Measurements from ENCODE around the gene MAN1A1. TPM values are rescaled to one million over a fixed set of nuclear protein-coding genes. Genes with fewer than 3 reads are reported as not detected.

The MAN1A1 gene
- total RNA-seq, 1 donor from 2014 or later: 78.0 TPM

- Histone ChIP-seq H3K4me1 (peaks cover 23% of the 10 kb centered on the region), H3K4me3 (no peak overlapping the region), H3K36me3 (no peaks in the 10 kb centered on the region), H3K27me3 (ENCODE audit: low read depth) (no peaks in the 10 kb centered on the region), H3K27ac (no peak overlapping the region), H3K9me3 (no peaks in the 10 kb centered on the region)
- intact Hi-C loops (cut with DNase I): no loop called here
- ATAC-seq: no peak
- no peak for DNase-seq
- TF ChIP-seq CTCF (IDR thresholded peaks at IDR 0.05): no peak
Measured at GRCh38 chr6:119329794-119330180, 19.8 kb downstream of the MAN1A1 start.

GRCh38 chr6:119328892-119329793, 20.4 kb downstream of the MAN1A1 start:
- H3K4me3 ChIP-seq: no peak overlapping the region
- H3K36me3 ChIP-seq: no peaks in the 10 kb centered on the region
- H3K9me3 ChIP-seq: no peaks in the 10 kb centered on the region
- ATAC-seq (no peak), DNase-seq (no peak)
- peaks cover 17% of the 10 kb centered on the region for H3K4me1 ChIP-seq
- no peak for TF ChIP-seq CTCF (IDR thresholded peaks at IDR 0.05)
- intact Hi-C loops (cut with DNase I): no loop called here
- no peak overlapping the region for H3K27ac ChIP-seq
- no peaks in the 10 kb centered on the region for H3K27me3 ChIP-seq (ENCODE audit: low read depth)

GRCh38 chr6:119328254-119328653, 21.3 kb downstream of the MAN1A1 start:
- Histone ChIP-seq H3K36me3 (no peaks in the 10 kb centered on the region), H3K27ac (no peak overlapping the region), H3K27me3 (ENCODE audit: low read depth) (no peaks in the 10 kb centered on the region), H3K4me3 (no peak overlapping the region), H3K4me1 (peaks cover 15% of the 10 kb centered on the region), H3K9me3 (no peaks in the 10 kb centered on the region)
- intact Hi-C loops (cut with DNase I): no loop called here
- no peak for DNase-seq
- no peak for TF ChIP-seq CTCF (IDR thresholded peaks at IDR 0.05)
- no peak for ATAC-seq

- intact Hi-C loops (cut with DNase I): no loop called here
- Histone ChIP-seq H3K9me3 (no peaks in the 10 kb centered on the region), H3K27me3 (ENCODE audit: low read depth) (no peaks in the 10 kb centered on the region), H3K36me3 (no peaks in the 10 kb centered on the region), H3K4me1 (peaks cover 15% of the 10 kb centered on the region), H3K27ac (no peak overlapping the region), H3K4me3 (no peak overlapping the region)
- no peak for ATAC-seq
- TF ChIP-seq CTCF (IDR thresholded peaks at IDR 0.05): no peak
- no peak for DNase-seq
Measured at GRCh38 chr6:119327810-119328209, 21.8 kb downstream of the MAN1A1 start.

GRCh38 chr6:119326291-119327005, 23.1 kb downstream of the MAN1A1 start:
- Histone ChIP-seq H3K27ac (no peak overlapping the region), H3K36me3 (no peaks in the 10 kb centered on the region), H3K9me3 (no peaks in the 10 kb centered on the region), H3K4me3 (no peak overlapping the region), H3K4me1 (peaks cover 6% of the 10 kb centered on the region), H3K27me3 (ENCODE audit: low read depth) (no peaks in the 10 kb centered on the region)
- ATAC-seq (no peak), DNase-seq (no peak)
- intact Hi-C loops (cut with DNase I): no loop called here
- no peak for TF ChIP-seq CTCF (IDR thresholded peaks at IDR 0.05)
